HEK293T (cell line): ENCODE measurements around the gene PTS.

Experiments
- CTCF ChIA-PET: fragments of 350-600 bp; formaldehyde crosslinking; extraction: SDS; loops from one replicate; lab custom pipeline; 2021; ENCODE audit warnings: antibody characterized with exemption, inconsistent platforms; lab: Yijun Ruan, JAX
- POLR2A ChIA-PET: fragments of 350-600 bp; formaldehyde crosslinking; extraction: SDS; loops from one replicate; lab custom pipeline; 2020; ENCODE audit warnings: antibody characterized with exemption, inconsistent platforms; lab: Yijun Ruan, JAX
- DNase-seq: peaks from one replicate; pipeline ENCODE4 v3.0.0; 2012; ENCODE audit warnings: mixed read lengths; ENCODE audit errors: extremely low spot score
- ARNT ChIP-seq: fragments of 450-650 bp; IDR thresholded peaks from 2 replicates; pipeline ENCODE4 v1.6.1; 2017; ENCODE audit warnings: mild to moderate bottlenecking
- BHLHE40 ChIP-seq: fragments of 450-650 bp; IDR thresholded peaks from 2 replicates; pipeline ENCODE4 v1.6.1; 2016; ENCODE audit warnings: mild to moderate bottlenecking, moderate library complexity, borderline replicate concordance
- CTBP1 ChIP-seq: fragments of 450-650 bp; IDR thresholded peaks from 2 replicates; pipeline ENCODE4 v1.6.1; 2016; ENCODE audit warnings: borderline replicate concordance
- ELF4 ChIP-seq: fragments of 450-650 bp; IDR thresholded peaks from 2 replicates; pipeline ENCODE4 v1.6.1; 2017; ENCODE audit warnings: antibody characterized with exemption
- FOXA1 ChIP-seq: fragments of 450-650 bp; IDR thresholded peaks from 2 replicates; pipeline ENCODE4 v1.6.1; 2016; ENCODE audit warnings: mild to moderate bottlenecking
- FOXK2 ChIP-seq: fragments of 450-650 bp; IDR thresholded peaks from 2 replicates; pipeline ENCODE4 v1.6.1; 2016; ENCODE audit warnings: mild to moderate bottlenecking
- FOXM1 ChIP-seq: fragments of 450-650 bp; IDR thresholded peaks from 2 replicates; pipeline ENCODE4 v1.6.1; 2017; ENCODE audit warnings: mild to moderate bottlenecking, borderline replicate concordance
- HDGF ChIP-seq: fragments of 450-650 bp; IDR thresholded peaks from 2 replicates; pipeline ENCODE4 v1.6.1; 2017; ENCODE audit warnings: antibody characterized with exemption, borderline replicate concordance
- L3MBTL2 ChIP-seq: fragments of 450-650 bp; conservative IDR thresholded peaks from 2 replicates; pipeline ENCODE4 v1.6.1; 2016; ENCODE audit warnings: mild to moderate bottlenecking
- LEF1 ChIP-seq: fragments of 450-650 bp; IDR thresholded peaks from 2 replicates; pipeline ENCODE4 v1.6.1; 2017; ENCODE audit warnings: mild to moderate bottlenecking, borderline replicate concordance
- NFRKB ChIP-seq: fragments of 450-650 bp; IDR thresholded peaks from 2 replicates; pipeline ENCODE4 v1.6.1; 2016; ENCODE audit warnings: mild to moderate bottlenecking, moderate library complexity
- PKNOX1 ChIP-seq: fragments of 450-650 bp; IDR thresholded peaks from 2 replicates; pipeline ENCODE4 v1.6.1; 2016
- SP1 ChIP-seq: fragments of 450-650 bp; IDR thresholded peaks from 2 replicates; pipeline ENCODE4 v1.6.1; 2017
- SUZ12 ChIP-seq: fragments of 450-650 bp; IDR thresholded peaks from 2 replicates; pipeline ENCODE4 v1.6.1; 2016; ENCODE audit warnings: mild to moderate bottlenecking
- TARDBP ChIP-seq: fragments of 450-650 bp; IDR thresholded peaks from 2 replicates; pipeline ENCODE4 v1.6.1; 2016
- ZNF384 ChIP-seq: fragments of 450-650 bp; IDR thresholded peaks from 2 replicates; pipeline ENCODE4 v1.6.1; 2016

Gene PTS

GRCh38 chr11:112249871-112250610 is 23.8 kb downstream of the PTS start:
- no peak for TF ChIP-seq SP1
- no peak for TF ChIP-seq FOXM1
- TF ChIP-seq PKNOX1 = peak; percentile 67
- TF ChIP-seq CTBP1 = no peak
- TF ChIP-seq FOXA1 = no peak
- TF ChIP-seq LEF1 = no peak
- POLR2A ChIA-PET = no interaction called here
- DNase-seq = no peak
- CTCF ChIA-PET = no interaction called here

GRCh38 chr11:112253605-112254242 is 27.5 kb downstream of the PTS start:
- POLR2A ChIA-PET = no interaction called here
- no peak for TF ChIP-seq FOXA1
- TF ChIP-seq CTBP1 = no peak
- TF ChIP-seq BHLHE40 = no peak
- TF ChIP-seq FOXM1 = no peak
- no peak for TF ChIP-seq NFRKB
- no peak for TF ChIP-seq HDGF
- TF ChIP-seq FOXK2 = no peak
- TF ChIP-seq SUZ12 = no peak
- TF ChIP-seq L3MBTL2 = no peak
- CTCF ChIA-PET = no interaction called here
- DNase-seq = no peak

GRCh38 chr11:112255067-112255720 is 29.0 kb downstream of the PTS start:
- CTCF ChIA-PET = no interaction called here
- POLR2A ChIA-PET = no interaction called here
- no peak for TF ChIP-seq ARNT
- TF ChIP-seq FOXK2 = no peak
- no peak for TF ChIP-seq BHLHE40
- TF ChIP-seq FOXM1 = no peak
- no peak for DNase-seq

- no peak for TF ChIP-seq HDGF
- TF ChIP-seq FOXA1 = no peak
- no peak for DNase-seq
- CTCF ChIA-PET = no interaction called here
- POLR2A ChIA-PET = no interaction called here
These were observed 34.3 kb downstream of the PTS start, which contains the start of gene PLET1 for GRCh38 chr11:112260490-112260889. PLET1 (minus strand) TSS chr11:112260860; CDS start chr11:112260589, 271 bp downstream.

- POLR2A ChIA-PET = no interaction called here
- CTCF ChIA-PET = no interaction called here
These were observed 39.6 kb downstream of the PTS start for GRCh38 chr11:112265659-112266409.

GRCh38 chr11:112266410-112266778 is 40.2 kb downstream of the PTS start:
- no peak for DNase-seq
- CTCF ChIA-PET = no interaction called here
- no peak for TF ChIP-seq FOXK2
- no peak for TF ChIP-seq FOXM1
- no peak for TF ChIP-seq L3MBTL2
- no peak for TF ChIP-seq ARNT
- no peak for TF ChIP-seq ZNF384
- no peak for TF ChIP-seq NFRKB
- POLR2A ChIA-PET = no interaction called here

More at GRCh38 chr11:112265659-112266409, 39.6 kb downstream of the PTS start:
- DNase-seq = no peak
- TF ChIP-seq PKNOX1 = no peak
- TF ChIP-seq TARDBP = no peak
- no peak for TF ChIP-seq FOXA1
- TF ChIP-seq SUZ12 = no peak

GRCh38 chr11:112267188-112267591 is 41.0 kb downstream of the PTS start:
- CTCF ChIA-PET = no interaction called here
- POLR2A ChIA-PET = no interaction called here
- no peak for TF ChIP-seq SUZ12
- TF ChIP-seq PKNOX1 = no peak
- TF ChIP-seq FOXA1 = no peak
- no peak for TF ChIP-seq TARDBP
- no peak for TF ChIP-seq FOXM1
- no peak for TF ChIP-seq HDGF
- no peak for TF ChIP-seq SP1
- TF ChIP-seq ZNF384 = no peak
- TF ChIP-seq L3MBTL2 = no peak
- TF ChIP-seq BHLHE40 = no peak
- no peak for TF ChIP-seq ARNT
- no peak for TF ChIP-seq NFRKB
- no peak for TF ChIP-seq FOXK2
- TF ChIP-seq LEF1 = no peak
- no peak for TF ChIP-seq CTBP1
- TF ChIP-seq ELF4 = no peak
- no peak for DNase-seq
